A673 (cell line): Measurements from ENCODE around the gene HRC.

Experiments
- EZH2 ChIP-seq: fragments of 200-600 bp; sonication (generic); IDR thresholded peaks from 2 replicates; pipeline ENCODE4 v1.6.1; 2017; ENCODE audit warnings: borderline replicate concordance, low read depth, mild to moderate bottlenecking, mixed read lengths, antibody characterized with exemption, low read length; ENCODE audit not compliant: poor library complexity, severe bottlenecking
- TF ChIP-seq, protein P1 (sequence below): fragments of 300-800, 200-600 bp; sonication (generic); conservative IDR thresholded peaks from 2 replicates; pipeline ENCODE4 v1.5.1; 2017; ENCODE audit warnings: low read depth, mild to moderate bottlenecking, antibody characterized with exemption, low read length, moderate library complexity, mixed read lengths

DNA sequence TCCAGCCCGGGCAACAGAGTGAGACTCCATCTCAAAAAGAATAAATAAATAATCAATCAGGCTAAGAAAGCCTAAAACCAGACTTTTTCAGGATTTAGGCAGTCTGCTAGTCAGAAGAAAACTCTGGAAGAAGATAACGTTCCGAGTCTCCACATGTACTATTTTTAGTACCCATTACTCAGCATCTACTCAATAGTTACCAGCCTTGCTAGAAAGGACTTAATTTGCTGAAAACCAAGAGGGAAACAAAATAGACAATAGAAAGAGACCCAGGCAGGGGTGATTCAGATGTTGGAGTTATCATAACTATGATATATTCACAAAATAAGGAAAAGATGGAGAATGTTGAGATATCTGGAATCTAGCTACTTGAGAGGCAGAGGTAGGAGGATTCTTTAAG is 44.6 kb downstream of the HRC start:
- TF ChIP-seq, protein P1, sequence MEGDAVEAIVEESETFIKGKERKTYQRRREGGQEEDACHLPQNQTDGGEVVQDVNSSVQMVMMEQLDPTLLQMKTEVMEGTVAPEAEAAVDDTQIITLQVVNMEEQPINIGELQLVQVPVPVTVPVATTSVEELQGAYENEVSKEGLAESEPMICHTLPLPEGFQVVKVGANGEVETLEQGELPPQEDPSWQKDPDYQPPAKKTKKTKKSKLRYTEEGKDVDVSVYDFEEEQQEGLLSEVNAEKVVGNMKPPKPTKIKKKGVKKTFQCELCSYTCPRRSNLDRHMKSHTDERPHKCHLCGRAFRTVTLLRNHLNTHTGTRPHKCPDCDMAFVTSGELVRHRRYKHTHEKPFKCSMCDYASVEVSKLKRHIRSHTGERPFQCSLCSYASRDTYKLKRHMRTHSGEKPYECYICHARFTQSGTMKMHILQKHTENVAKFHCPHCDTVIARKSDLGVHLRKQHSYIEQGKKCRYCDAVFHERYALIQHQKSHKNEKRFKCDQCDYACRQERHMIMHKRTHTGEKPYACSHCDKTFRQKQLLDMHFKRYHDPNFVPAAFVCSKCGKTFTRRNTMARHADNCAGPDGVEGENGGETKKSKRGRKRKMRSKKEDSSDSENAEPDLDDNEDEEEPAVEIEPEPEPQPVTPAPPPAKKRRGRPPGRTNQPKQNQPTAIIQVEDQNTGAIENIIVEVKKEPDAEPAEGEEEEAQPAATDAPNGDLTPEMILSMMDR = no peak
- TF ChIP-seq EZH2 = no peak
